Activated CD8-positive, alpha-beta memory T cell treated with anti-CD3 and anti-CD28 coated beads for 1 hour (primary cell): ENCODE results near the gene APBA1.

Experiments used
- DNase-seq, 2 donors: peaks; one replicate each; pipeline ENCODE4 v3.0.0-alpha.2; 2020; ENCODE audit warnings: low read depth in 1 of 2; ENCODE audit errors: extremely low read depth in 1 of 2

Gene APBA1

GRCh38 chr9:69580582-69581214 is 91.5 kb downstream of the APBA1 start:
- DNase-seq: no peak

- DNase-seq: no peak
These were observed 92.2 kb downstream of the APBA1 start for GRCh38 chr9:69579760-69580581.

GRCh38 chr9:69579032-69579758 is 93.0 kb downstream of the APBA1 start:
- no peak for DNase-seq

GRCh38 chr9:69578026-69578425 is 94.1 kb downstream of the APBA1 start:
- no peak for DNase-seq

GRCh38 chr9:69577123-69577522 is 95.0 kb downstream of the APBA1 start:
- no peak for DNase-seq

- DNase-seq: no peak
These were observed 98.1 kb downstream of the APBA1 start for GRCh38 chr9:69574057-69574456.

GRCh38 chr9:69573651-69574050 is 98.5 kb downstream of the APBA1 start:
- no peak for DNase-seq

GRCh38 chr9:69572611-69573010 is 99.6 kb downstream of the APBA1 start:
- no peak for DNase-seq

- no peak for DNase-seq
These were observed 101.1 kb downstream of the APBA1 start for GRCh38 chr9:69571032-69571431.

- no peak for DNase-seq
These were observed 102.3 kb downstream of the APBA1 start for GRCh38 chr9:69569738-69570451.

GRCh38 chr9:69564557-69564956 is 107.6 kb downstream of the APBA1 start:
- no peak for DNase-seq

GRCh38 chr9:69559126-69559525 is 113.0 kb downstream of the APBA1 start:
- DNase-seq: no peak

- DNase-seq: no peak
These were observed 115.5 kb downstream of the APBA1 start for GRCh38 chr9:69556707-69557106.

- no peak for DNase-seq
These were observed 116.4 kb downstream of the APBA1 start for GRCh38 chr9:69555802-69556201.

- DNase-seq: no peak
These were observed 117.2 kb downstream of the APBA1 start for GRCh38 chr9:69554945-69555344.

- no peak for DNase-seq
These were observed 122.6 kb downstream of the APBA1 start for GRCh38 chr9:69549310-69550202.

- no peak for DNase-seq
These were observed 123.5 kb downstream of the APBA1 start for GRCh38 chr9:69548681-69549080.

- no peak for DNase-seq
These were observed 125.9 kb downstream of the APBA1 start for GRCh38 chr9:69546265-69546664.

GRCh38 chr9:69542942-69543704 is 129.0 kb downstream of the APBA1 start:
- no peak for DNase-seq
